Mucosa of rectum (tissue), 2 donors: ENCODE data around the gene MCM7.
A peak's percentile ranks its signal among the peaks of the same experiment; 100 is the strongest.

Experiments used
- H3K27ac ChIP-seq, 2 donors: one replicate each; pipeline ENCODE4 v1.7.0; 2013; ENCODE audit warnings: inconsistent platforms in 2 of 2, low read depth in 2 of 2, low read length in 2 of 2
- H3K27me3 ChIP-seq, 2 donors: one replicate each; pipeline ENCODE4 v1.7.0; 2013; ENCODE audit warnings: low read length in 2 of 2; ENCODE audit not compliant: control insufficient read depth in 2 of 2, insufficient read depth in 2 of 2
- H3K36me3 ChIP-seq, 2 donors: one replicate each; pipeline ENCODE4 v1.7.0; 2013; ENCODE audit warnings: low read length in 2 of 2; ENCODE audit not compliant: control insufficient read depth in 2 of 2, insufficient read depth in 2 of 2
- H3K4me1 ChIP-seq, 2 donors: one replicate each; pipeline ENCODE4 v1.7.0; 2013; ENCODE audit warnings: low read length in 2 of 2, mild to moderate bottlenecking in 1 of 2; ENCODE audit not compliant: control insufficient read depth in 2 of 2, insufficient read depth in 2 of 2
- H3K4me3 ChIP-seq, 2 donors: one replicate each; pipeline ENCODE4 v1.7.0; 2013; ENCODE audit warnings: low read length in 2 of 2
- H3K9ac ChIP-seq, 2 donors: one replicate each; pipeline ENCODE4 v1.7.0; 2013; ENCODE audit warnings: low read length in 2 of 2, low read depth in 1 of 2, mild to moderate bottlenecking in 1 of 2
- H3K9me3 ChIP-seq, 2 donors: one replicate each; pipeline ENCODE4 v1.7.0; 2013; ENCODE audit warnings: low read length in 2 of 2; ENCODE audit not compliant: control insufficient read depth in 2 of 2
- donor health status: healthy.
- donor health status: Normal muscosa, but diverticular disease.

Gene MCM7

DNA sequence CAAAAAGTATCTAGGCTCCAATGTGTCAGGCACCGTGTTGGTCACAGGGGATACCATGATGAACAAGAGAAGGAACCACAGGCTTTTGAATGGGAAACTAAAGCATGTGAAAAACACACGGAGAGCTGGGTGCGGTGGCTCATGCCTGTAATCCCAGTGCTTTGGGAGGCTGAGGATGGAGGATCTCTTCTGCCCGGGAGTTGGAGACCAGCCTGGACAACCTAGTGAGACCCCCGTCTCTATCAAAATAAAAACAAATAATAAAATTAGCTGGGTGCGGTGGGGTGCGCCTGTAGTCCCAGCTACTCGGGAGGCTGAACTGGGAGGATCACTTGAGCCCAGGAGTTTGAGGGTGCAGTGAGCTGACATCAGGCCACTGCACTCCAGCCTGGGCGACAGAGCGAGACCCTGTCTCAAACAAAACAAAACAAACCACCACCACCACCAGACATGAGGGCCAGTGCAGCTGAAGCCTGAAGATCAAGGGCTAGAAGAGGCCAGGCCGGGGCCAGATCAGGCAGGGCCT lies 13.0 kb downstream of the MCM7 start:
- peaks cover 29 to 32% of the 10 kb centered on the region in 2 donors for H3K36me3 ChIP-seq
- peaks cover 11 to 12% of the 10 kb centered on the region in 2 donors for H3K4me1 ChIP-seq

DNA sequence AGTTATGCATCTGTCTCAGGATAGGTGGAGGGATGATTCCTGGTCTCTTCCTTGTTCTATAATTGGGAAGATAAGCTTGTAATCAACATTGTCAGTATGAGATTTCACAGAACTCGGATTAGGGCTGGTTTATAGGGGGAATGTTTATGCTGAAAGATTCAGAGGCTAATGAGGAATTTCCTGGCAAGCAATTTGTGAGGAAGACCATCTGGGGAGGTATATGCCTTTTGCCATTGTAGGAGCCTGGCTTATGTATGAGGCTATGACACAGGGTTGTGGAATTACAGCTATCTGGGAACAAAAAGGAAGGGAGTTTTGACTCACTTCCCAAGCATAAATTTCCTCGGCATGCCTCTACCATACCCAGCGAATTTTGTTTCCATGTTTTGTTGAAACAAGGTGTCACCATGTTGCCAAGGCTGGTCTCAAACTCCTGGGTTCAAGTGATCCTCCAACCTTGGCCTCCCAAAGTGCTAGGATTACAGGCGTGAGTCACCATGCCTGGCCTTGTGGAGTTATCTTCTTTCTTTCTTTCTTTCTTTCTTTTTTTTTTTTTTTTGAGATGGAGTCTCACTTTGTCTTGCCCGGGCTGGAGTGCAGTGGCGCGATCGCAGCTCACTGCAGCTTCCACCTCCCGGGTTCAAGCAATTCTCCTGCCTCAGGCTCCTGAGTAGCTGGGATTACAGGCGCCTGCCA lies 14.0 kb downstream of the MCM7 start:
- no peak overlapping the region for H3K4me3 ChIP-seq
- H3K27ac ChIP-seq = peak overlapping the region; percentile 44 to 45
- H3K9ac ChIP-seq = no peak overlapping the region

More for the DNA sequence above, 13.0 kb downstream of the MCM7 start:
- H3K9ac ChIP-seq = peak overlapping the region; percentile 80 to 82
- peak overlapping the region; percentile 85 to 91 for H3K4me3 ChIP-seq
- no peaks in the 10 kb centered on the region for H3K27me3 ChIP-seq
- peak overlapping the region; percentile 80 to 89 for H3K27ac ChIP-seq
- no peaks in the 10 kb centered on the region for H3K9me3 ChIP-seq

DNA sequence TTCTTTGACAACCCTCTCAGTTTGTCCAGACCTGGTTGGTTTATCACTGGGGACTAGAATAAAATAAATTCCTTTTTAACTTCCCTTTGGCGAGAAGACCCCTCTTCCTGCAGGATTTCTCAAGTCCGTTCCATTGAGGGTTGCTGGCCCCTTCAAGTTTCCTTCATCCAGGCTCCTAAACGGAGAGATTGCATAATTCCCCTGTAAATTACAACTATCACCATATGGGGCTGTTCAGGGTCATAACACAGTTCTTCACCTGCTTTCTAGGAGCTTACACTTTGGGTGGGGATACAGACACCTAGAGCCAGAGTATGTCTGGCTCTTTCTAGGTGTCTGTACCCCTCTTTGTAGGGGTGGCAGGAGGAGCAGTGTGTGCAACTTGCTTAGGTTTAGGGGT lies 15.7 kb downstream of the MCM7 start:
- Histone ChIP-seq H3K9me3 (no peaks in the 10 kb centered on the region), H3K27me3 (no peaks in the 10 kb centered on the region), H3K27ac (no peak overlapping the region), H3K36me3 (peaks cover 3 to 5% of the 10 kb centered on the region in 2 donors), H3K9ac (no peak overlapping the region), H3K4me3 (no peak overlapping the region), H3K4me1 (peaks cover 20 to 23% of the 10 kb centered on the region in 2 donors)

More for the DNA sequence above, 14.0 kb downstream of the MCM7 start:
- H3K36me3 ChIP-seq = peaks cover 19 to 22% of the 10 kb centered on the region in 2 donors
- H3K9me3 ChIP-seq = no peaks in the 10 kb centered on the region
- H3K27me3 ChIP-seq = no peaks in the 10 kb centered on the region
- peaks cover 18 to 20% of the 10 kb centered on the region in 2 donors for H3K4me1 ChIP-seq

DNA sequence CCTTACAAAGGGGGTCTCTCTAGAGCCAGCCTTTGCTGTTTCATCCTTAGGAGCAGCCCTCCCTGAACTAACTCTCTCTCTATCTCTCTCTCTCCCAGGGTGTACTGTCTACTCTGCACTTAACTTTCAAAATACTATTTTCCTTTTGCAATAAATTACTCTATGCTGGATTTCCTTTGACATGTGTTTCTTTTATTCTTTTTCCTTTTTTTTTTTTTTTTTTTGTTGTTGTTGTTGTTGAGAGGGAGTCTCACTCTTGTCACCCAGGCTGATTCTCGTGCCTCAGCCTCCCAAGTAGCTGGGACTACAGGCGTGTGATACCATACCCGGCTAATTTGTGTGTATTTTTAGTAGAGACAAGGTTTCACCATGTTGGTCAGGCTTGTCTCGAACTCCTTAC lies 18.2 kb downstream of the MCM7 start:
- Histone ChIP-seq H3K27me3 (no peaks in the 10 kb centered on the region), H3K9me3 (no peaks in the 10 kb centered on the region), H3K4me1 (peaks cover 20 to 33% of the 10 kb centered on the region in 2 donors), H3K9ac (no peak overlapping the region), H3K27ac (peak overlapping the region; percentile 76 to 85), H3K36me3 (peaks cover 3% of the 10 kb centered on the region in 2 donors), H3K4me3 (no peak overlapping the region)

DNA sequence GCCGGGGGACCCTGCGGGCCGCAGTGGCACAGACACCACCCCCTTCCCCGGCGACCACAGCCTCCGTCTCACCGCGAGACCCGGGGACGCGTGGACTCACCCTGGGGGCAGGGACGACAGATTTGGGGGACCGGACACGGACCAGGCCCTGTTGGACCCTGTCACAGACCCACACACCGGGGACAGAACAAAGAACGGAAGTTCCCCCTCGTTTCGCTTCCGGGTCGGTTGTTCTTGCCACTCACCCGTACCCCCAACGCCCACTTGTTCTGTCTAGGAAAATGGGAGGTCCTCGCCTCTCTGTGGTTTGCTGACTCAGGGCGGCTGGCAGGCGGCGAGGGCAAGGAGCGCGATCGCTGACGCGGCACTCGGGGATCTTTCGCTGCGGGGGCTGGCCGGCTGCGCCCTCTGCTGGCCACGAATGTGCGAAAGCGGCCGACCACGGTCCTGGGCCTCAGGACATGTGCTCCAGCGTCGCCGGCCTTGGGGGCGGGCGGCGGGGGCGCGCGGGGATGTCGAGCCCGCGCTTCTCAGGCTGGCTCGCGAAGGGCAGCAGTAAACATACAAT lies 19.6 kb downstream of the MCM7 start, which contains the start of gene ZNF3:
ZNF3 (minus strand) TSS at position 189 of the 568 bp plus-strand sequence. CDS start 4,366 bp downstream, outside the sequence.
- Histone ChIP-seq H3K4me1 (peaks cover 30 to 41% of the 10 kb centered on the region in 2 donors), H3K27ac (peak within 1 kb of the TSS; percentile 85 to 88), H3K9ac (peak within 1 kb of the TSS; percentile 95 to 99), H3K9me3 (no peaks in the 10 kb centered on the region), H3K4me3 (peak within 1 kb of the TSS; percentile 95 to 100), H3K36me3 (peaks cover 8 to 9% of the 10 kb centered on the region in 2 donors), H3K27me3 (no peaks in the 10 kb centered on the region)

DNA sequence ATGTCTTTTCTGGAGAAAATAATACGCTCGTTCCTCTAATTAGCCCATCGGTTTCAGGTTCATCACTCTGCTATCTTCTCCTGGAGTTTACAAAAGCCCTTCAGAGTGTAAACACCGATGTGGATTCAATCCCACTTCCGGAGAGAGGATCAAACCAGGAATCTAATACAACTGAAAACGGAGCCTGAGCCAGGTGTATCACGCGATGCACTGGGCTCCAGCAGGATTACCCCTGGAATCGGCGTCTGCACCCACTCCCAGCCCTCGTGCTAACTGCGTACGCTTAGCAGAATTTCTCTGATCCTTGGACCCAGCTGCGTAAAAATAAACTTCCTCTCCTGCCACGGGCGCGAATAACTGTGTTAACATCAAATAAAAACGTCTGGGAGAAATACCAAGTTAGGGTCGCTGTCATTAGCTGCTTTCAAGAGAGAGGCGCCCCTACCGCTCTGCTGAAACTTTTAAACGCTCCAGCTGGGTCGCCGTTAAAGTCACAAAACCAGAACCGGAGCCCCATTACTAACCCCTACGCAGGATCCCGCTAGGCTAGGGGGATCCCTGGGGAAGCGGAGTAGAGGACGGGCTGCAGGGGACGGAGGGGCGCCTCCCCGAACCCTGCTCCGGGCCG lies 20.2 kb downstream of the MCM7 start:
- Histone ChIP-seq H3K27ac (peak overlapping the region; percentile 85 to 88), H3K9me3 (no peaks in the 10 kb centered on the region), H3K4me3 (peak overlapping the region; percentile 95 to 100), H3K4me1 (peaks cover 31 to 41% of the 10 kb centered on the region in 2 donors), H3K9ac (peak overlapping the region; percentile 95 to 99), H3K27me3 (no peaks in the 10 kb centered on the region), H3K36me3 (peaks cover 13% of the 10 kb centered on the region in 2 donors)

DNA sequence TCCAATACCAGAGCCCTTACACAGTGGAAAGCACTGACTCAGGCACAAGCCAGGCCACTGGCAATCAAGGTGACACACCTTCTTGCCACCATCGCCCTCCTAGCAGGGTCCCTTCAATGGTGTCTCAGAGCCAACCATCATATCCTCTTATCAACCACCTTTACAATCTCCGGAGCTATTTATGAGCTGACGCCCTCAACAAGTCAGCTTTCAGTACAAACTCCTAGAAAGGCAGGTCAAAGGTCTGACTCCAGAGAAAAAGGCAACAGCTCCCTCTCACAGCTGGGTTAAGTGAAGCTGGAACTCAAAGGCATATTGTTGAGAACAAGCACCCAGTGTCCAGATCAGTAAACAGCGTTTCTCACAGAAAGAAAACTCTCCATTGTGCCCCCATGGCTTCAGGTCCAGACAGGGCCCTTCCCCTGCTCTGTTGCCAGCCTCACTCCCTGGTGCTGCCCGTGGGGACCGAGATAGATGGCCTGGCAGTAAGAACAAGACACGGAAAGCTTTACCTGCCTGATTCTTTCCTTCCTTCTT lies 22.1 kb downstream of the MCM7 start:
- H3K9me3 ChIP-seq = no peaks in the 10 kb centered on the region
- peak overlapping the region; percentile 56 to 65 for H3K4me3 ChIP-seq
- H3K27ac ChIP-seq = peak overlapping the region; percentile 85 to 88
- H3K36me3 ChIP-seq = peaks cover 31% of the 10 kb centered on the region in 2 donors
- peaks cover 31 to 41% of the 10 kb centered on the region in 2 donors for H3K4me1 ChIP-seq
- no peaks in the 10 kb centered on the region for H3K27me3 ChIP-seq
- H3K9ac ChIP-seq = peak overlapping the region; percentile 54 to 68

DNA sequence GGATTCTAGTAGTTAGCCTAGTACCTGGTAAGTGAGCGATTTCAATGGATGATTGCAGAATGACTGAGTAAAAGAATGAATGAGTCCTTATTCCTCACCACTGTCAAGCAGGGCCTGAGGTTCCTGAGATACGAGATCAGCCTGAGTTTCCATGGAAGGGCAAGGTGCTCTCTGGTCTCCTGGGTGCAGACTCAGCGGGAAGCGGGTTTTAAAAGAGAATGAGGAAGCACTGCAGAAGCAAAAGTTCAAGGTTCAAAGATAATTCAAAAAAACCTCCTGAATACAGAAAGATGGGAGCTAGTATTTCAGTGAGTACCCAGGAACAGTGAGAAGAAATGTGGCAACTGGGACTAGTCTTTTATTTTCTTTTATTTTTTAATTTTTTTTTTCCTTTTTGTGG lies 24.0 kb downstream of the MCM7 start:
- peaks cover 49 to 50% of the 10 kb centered on the region in 2 donors for H3K36me3 ChIP-seq
- H3K4me1 ChIP-seq = peaks cover 23 to 34% of the 10 kb centered on the region in 2 donors
- H3K4me3 ChIP-seq = no peak overlapping the region
- H3K9ac ChIP-seq = no peak overlapping the region
- no peak overlapping the region for H3K27ac ChIP-seq
- H3K27me3 ChIP-seq = no peaks in the 10 kb centered on the region
- peaks cover 5 to 6% of the 10 kb centered on the region in 2 donors for H3K9me3 ChIP-seq

DNA sequence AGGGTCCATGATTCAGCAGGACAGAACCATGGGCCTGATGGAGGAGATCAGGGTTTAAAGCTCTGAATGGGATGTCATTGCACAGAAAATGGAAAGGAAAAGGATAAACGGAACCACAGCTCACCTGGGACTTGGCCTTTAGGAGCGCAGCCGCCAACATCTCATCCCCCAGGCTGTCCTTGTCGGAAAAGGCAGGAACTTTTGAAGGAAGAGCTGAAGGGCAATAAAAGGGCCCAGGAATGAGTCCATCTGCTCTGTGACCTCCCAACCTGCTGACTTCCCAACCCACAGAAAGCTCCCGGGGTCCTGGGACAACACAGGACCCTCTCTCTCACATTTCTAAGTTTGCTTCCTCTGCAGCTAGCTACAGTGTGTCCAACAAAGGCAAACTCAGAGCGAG lies 25.8 kb downstream of the MCM7 start:
- Histone ChIP-seq H3K27ac (no peak overlapping the region), H3K9ac (no peak overlapping the region), H3K4me1 (peaks cover 23 to 29% of the 10 kb centered on the region in 2 donors), H3K36me3 (peaks cover 67% of the 10 kb centered on the region in 2 donors), H3K4me3 (no peak overlapping the region), H3K27me3 (no peaks in the 10 kb centered on the region), H3K9me3 (peaks cover 15 to 16% of the 10 kb centered on the region in 2 donors)
